ENCODE results near the gene HECW1. TPM values are rescaled to one million over a fixed set of nuclear protein-coding genes. Genes with fewer than 3 reads are reported as not detected.

The HECW1 gene
- total RNA-seq, 1 donor from 2014 or later: not detected

DNA sequence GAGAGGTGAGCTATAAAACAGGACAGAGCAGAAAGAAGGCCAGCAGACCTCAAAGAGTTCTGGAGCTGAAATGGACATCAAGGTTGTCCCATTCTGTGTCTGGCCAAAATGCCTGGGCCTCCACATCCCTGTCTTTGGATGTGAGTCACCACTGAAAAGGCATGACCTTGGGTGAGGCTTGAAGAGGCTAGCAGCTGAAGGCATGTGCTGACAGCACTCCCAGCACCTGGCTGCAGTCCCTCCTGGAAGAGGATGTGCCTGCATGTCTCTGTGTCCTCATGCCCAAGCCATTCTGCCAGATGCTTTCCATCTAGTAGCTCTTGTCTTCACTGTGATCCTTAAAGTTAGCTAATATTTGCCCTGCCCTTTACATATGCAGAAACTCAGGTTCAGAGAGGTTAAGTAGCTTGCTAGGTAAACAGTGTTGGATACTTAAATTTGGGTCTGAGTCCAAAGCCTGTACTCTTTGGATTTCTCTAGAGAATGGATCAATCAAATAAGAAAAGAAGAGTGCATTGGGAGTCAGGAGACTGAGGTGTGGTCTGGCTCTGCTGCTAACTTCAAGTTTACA, 35.8 kb downstream of the HECW1 start:
- no peak for DNase-seq

DNA sequence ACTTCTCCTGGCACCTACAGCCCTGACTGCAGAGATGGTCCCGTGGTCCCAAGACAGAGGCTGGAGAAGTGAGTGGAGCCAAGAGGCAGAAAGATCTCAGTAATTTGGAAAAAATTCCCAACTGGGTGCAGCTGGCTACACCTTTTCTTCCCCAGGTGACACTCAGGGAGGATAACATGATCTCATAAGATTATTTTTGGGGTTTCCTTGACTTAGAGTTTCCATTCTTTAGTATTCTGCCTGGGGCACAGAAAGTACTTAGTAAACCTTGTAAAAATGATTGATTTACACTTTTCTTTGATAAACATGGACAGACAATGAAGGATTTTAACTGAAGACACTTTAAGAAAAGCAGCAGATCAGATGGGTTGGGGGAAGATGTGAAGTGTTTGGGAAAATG, 38.6 kb downstream of the HECW1 start:
- no peak for DNase-seq

DNA sequence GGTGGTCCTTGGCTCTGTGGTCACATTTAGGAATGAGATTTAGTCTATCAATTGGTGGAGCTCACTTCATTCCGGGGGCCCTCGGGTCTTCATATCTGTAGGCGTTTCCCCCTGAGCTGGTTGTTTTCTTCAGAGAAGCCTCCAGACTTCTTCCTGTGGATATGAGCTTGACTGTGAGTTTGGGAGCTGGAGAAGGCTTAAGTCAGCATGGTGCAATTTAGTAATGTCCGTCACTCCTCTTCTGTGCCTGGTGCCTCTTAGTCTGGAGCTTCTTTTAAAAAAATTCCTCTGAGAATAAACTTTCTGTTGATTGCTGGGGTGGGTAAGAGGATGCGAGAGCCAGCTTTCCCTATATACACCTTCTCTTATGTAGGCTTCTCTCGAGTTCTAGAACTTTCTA, 40.2 kb downstream of the HECW1 start:
- no peak for DNase-seq

DNA sequence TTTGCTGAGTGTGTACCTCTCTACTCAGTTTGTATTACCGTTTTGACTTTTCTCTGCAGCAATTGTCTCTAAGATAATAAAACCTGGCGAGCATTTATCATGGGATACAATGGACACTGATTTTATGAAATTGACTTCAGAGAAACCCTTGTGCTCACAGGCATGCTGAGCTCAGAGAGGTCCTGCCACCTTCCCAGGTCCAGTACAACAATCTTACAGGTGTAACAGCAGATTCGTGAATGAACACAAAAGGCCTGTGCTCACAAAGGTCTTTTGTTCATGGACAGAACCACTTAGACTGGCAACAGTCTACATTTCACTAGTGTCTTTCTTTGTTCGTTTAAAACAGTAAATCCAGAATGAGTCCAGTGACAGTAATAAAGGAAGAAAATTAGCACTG, 43.2 kb downstream of the HECW1 start:
- DNase-seq: no peak

DNA sequence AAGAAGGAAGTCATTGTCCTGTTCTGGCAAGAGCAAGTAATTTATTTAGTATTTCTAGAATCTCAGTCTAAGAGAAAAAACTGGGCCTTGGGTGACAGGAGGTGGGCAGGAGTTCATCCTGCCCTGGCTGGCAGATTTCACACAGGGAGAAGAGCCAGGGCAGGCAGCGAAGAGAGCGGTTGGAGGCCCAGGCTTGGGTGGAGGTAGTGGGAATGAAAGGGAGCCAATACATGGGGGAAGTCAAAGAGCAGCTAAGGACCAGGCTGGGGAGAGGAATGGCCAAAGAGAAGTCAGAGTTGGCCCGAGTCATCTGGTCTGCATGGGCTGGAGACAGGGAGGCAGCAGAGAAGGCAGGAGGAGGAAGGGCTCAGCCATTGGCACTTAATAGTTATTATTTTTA, 51.4 kb downstream of the HECW1 start:
- no peak for DNase-seq

DNA sequence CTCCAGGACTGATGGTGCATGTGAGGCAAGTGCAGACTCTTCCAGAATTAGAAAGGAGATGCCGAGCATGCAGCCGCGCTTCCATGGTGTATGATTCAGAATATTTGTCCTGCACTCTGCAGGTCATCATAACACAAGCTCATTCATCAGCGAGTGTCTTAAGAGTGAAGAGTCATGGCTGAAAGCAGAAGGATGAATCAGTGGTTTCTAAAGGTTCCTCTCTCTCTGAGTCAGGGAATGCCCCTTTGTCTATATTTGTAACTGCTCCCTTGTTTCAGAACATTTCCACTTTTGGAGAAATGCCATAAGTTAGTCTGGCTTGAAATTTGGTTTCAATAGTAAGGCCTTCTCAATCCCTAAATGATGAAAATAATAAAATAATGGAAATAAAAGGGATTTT, 52.3 kb downstream of the HECW1 start:
- peak; percentile 22 for DNase-seq

DNA sequence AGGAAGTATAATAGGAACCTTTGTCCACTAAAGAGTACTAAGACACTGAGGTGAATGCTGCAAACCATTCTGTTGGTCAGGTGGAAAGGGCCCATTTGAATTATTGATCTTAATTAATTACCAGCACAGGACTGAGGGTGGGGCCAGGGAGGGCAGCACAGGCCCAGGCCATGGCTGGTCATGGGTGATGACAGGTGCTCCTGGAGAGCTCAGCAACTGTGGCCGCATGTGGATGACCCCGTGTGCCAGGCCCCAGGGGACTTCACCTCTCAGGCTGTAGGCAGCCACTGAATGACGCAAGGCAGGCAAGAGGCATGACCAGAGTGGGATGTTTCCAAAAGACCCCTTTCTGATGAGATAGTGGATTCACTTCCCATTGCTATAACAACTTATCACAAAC, 54.2 kb downstream of the HECW1 start:
- DNase-seq: no peak

DNA sequence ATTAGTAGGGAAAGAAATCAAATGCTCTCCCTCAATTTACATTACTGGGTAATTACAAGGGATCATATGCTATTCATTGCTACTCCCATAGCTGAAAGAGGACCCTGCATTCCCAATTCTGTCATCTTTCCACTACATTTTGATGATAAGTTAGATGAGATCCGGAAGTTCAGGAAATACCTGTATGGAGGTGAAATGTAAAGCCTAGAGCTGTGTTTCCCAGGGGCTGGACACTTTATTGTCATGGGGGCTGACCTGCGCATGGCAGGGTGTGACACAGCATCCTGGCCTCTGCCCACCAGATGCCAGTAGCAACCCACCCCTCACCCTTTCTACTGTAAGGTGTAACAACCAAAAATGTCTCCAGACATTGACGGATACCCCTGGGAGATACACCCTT, 56.6 kb downstream of the HECW1 start:
- no peak for DNase-seq

DNA sequence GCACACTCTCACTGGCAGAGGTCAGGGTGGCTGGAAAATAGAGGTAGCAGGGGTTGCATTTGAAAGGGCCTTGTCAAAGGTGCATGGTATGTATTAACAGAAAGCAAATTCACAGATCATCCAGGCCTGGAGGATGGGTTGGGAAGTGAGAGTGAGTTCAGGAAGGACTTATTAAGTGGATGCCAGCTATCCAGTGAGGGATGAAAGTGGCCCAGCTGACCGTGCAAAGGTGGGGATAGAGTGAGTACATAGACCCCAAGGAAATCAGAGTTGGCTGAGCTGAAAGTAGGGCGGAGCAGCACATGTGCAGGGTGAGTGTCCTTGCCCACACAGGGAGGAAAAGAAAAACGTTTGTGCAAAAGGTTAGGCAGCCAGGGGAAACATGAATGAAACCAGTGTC, 58.1 kb downstream of the HECW1 start:
- no peak for DNase-seq

DNA sequence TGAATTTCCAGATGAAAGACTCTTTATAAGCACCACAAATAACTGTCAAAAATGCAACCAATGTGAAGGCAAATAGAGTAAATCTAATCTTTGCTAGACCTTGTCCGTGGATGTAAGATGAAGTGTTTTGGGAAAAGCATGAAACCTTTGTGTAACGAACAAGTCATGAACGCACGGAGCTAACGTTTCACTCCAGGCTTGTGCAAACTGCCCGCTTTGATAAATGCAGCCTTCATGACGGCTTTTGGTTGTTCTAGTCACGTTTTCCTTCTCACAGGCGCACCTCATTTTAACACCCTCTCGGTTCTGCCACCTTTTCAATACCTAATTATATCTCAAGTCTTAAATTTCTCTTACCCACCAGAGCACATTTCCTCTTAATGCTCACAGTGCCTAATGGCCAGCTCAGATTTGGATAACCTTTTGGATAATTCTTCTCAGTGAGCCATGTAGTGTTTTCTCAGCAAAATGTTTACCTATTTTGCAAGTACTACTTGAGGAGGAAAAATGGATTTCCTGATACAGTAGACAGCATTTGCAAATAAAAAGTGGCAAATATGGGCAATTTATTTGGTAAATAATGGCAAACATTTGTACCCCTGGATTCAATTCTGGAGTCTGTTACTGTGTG, 63.2 kb downstream of the HECW1 start:
- DNase-seq: no peak

DNA sequence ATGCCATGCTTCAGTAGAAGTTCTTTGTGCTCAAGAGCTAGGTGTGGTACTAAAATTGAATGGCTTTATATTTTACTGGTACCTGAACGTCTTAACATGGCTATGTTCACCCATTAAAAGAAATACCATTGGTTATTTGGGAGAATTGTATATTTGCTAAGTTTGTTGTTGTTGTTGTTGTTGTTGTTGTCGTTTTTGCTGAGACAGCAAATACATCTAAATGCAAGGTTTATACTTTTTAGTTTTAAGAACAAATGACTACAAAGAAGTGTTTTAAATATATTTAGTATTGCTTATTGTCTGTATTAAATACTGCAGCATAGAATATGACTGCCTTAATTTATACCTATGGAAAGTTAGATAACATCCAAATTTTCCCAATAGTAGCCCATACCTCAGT, 66.9 kb downstream of the HECW1 start:
- DNase-seq: no peak

DNA sequence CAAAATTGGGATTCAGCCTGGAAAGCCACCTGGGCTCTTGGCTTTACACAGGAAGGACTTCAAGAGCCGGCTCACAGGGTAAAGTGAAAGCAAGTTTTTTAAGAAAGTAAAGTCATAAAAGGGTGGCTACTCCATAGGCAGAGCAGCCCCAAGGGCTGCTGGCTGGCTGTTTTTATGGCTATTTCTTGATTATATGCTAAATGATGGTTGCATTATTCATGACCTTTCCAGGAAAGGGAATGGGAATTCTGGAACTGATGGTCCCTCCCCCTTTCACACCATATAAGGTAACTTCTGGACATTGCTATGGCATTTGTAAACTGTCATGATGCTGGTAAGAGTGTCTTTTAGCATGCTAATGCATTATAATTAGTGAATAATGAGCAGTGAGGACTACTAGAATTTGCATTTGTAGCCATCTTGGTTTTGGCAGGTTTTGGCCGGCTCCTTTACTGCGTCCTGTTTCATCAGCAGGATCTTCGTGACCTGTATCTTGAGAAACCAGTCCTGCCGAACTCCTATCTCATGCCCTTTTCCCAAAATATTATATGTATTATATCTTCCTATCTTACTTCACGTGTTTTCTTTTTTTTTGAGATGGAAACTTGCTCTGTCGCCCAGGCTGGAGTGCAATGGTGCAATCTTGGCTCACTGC, 80.5 kb downstream of the HECW1 start:
- no peak for DNase-seq

DNA sequence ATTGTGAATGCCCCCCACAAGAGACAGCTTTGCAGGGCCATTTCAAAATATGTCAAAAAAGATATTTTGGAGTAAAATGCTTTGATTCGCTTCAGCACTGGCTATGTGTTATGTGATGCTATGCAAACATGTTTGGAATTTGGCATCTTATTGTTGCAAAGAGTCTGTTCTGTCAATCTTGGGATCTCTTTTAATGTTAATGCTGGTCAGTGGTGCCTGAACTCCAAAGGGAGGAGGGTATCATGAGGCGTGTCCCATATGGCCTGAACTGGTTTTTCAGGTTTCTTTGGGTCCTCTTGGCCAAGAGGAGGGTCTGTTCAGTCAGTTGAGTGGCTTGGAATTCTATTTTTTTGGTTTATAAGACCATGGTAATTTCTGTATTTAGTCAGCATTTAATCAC, 81.4 kb downstream of the HECW1 start:
- no peak for DNase-seq

DNA sequence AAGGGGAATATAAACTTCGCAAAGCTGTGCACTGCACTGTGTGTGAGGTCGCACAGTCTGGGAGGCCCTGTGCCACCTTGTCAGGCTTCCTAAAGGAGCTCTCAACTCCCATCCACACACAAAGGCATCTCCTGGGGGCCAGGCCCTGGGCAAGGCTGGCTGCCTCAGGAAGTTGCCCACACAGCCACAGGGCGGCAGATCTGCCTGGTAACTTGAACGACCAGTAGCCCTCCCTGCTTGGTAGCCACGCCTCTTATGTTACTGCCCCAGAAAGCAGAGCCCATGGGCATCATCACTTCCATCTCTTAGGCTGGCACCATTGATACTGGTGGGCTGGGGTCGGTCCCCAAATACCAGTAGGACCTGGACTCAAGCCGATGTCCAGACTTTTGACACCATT, 82.8 kb downstream of the HECW1 start:
- no peak for DNase-seq

DNA sequence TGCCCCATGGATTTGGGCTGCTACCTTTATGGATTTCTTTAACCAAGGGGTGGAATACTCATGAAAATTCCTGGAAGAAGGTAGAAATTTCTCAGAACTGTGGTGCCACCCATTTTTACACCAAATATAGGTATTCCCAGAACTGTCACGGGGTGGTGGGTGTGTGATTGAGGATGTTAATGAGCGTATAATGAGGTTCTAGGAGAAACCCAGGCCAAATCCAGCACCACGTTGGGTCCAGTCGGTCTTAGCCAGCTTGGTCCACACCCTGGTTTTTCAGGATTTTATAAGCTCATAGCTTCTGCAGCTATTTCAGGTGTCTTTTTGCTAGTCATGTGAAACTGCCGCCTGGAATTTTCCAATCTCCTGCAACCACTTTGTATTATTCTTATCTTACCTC, 83.3 kb downstream of the HECW1 start:
- no peak for DNase-seq

DNA sequence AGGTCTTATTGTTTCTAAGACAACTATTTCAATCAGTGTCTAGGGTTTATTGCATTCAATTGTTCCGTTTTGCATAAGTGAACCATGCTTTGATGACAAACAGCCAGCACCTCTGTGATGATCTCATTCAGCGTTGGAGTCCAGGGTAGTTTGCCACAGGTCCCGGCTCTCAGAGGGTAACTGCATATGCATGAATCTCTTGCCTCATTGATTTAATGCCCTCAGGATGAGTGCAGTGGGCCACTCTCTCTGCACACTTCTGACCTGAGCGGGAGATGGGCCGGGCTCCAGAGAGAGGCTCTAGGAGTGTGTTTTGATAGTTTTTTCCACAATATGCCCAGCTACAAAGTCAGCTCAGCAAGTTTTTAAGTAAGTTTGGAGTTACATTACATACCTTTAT, 83.9 kb downstream of the HECW1 start:
- no peak for DNase-seq

DNA sequence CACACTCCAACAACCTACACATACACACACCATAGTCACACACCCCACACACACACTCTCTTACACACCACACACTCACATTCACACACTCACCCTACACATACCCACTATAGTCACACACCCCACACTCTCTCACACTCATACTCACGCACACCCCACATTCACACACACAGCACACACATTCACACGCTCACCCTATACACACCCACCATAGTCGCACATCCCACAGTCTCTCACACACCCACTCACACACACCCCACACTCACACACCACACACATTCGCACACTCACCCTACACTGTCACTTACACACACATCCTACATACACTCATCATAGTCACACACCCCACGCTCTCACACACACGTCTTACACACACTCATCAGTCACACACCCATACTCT, 85.6 kb downstream of the HECW1 start:
- DNase-seq: no peak

DNA sequence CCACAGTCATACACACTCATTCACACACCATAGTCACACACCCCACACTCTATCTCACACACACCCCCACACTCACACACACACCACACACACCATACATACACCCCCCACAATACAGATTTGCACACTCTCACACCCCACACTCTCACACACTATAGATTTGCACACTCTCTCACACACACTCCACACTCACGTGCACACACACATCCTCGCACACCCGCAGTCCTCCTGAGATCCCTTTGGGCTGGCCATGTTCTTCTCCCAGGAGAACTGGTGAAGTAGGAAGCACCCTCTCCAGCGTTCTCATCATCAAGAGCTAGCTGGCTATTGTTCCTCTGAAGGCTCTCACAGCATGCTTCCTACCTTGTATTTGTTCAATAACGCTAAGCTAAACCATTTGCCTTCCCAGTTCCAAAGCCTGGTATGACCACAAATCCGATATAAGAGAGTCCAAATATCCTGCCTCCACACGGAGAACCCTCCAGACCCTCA, 86.2 kb downstream of the HECW1 start:
- DNase-seq: peak; percentile 13

DNA sequence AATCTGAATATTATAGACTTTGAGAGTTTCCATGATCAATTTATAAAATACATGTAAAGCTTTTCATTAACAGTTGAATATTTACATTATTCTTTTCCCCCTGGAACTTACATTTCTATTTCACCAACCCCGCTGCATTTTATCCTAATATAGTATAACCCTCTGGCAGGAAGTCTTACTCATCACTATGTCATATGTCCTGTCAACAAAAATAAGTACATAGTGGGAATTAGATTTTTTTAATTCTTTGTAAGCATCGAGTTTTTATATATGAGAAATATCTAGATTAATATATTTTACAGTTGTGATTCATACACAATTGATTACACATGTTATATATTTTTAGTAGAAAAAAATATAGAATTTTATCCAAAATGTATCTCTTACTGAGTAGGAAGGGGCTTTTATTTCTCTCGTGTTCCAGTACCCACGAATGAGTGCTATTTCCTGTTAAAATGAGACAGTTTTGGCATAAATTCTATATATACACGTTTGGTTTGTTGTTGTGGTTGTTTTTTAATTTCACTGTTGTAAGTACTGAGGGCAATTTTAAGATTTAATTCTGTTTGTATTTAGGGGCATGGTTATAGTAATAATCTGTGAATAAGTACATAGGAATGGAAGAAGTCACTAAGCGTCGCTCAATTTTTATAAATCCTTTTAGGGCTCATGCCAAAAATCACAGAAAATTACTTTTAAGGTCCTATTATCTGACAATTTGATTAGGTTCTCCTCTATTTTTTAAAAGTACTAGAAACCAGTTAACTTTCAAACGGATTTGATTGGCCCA, 87.1 kb downstream of the HECW1 start:
- peak; percentile 28 for DNase-seq

DNA sequence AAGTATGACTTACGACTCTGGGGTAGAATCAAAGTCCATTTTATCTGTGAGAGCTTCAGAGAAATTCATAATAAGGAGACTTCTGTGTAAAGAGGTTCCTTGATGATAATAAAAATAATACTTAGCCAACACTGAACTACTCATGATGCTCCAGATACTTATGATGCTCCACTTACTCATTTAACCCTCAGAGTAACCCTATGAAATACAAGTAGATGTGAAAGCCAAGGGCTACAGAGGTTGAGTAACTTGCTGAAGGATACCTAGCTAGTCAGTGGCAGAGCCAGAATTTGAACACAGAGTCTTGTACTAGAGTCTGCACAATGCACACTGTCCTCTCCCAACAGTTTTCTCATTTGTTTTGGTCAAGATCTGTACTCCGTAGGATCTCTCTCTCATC, 89.5 kb downstream of the HECW1 start:
- no peak for DNase-seq

DNA sequence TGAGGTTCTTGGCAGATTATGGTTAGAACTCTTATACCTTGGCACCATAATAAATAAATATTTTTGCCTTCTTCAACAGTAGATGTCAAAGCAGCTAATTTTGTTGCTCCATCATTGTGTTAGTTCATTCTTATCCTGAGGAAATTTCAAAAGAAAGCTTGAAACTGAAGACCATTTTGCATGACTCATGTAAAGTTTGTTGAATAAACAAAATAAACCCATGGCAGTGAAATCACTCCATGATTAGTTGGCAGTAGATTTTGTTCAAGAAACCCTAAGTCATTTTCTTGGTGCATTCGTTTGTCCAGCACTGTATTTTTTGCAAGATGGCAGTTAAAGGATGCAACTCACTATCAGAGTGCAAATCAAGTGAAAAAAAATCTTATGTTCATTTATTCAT, 91.6 kb downstream of the HECW1 start:
- DNase-seq: no peak

DNA sequence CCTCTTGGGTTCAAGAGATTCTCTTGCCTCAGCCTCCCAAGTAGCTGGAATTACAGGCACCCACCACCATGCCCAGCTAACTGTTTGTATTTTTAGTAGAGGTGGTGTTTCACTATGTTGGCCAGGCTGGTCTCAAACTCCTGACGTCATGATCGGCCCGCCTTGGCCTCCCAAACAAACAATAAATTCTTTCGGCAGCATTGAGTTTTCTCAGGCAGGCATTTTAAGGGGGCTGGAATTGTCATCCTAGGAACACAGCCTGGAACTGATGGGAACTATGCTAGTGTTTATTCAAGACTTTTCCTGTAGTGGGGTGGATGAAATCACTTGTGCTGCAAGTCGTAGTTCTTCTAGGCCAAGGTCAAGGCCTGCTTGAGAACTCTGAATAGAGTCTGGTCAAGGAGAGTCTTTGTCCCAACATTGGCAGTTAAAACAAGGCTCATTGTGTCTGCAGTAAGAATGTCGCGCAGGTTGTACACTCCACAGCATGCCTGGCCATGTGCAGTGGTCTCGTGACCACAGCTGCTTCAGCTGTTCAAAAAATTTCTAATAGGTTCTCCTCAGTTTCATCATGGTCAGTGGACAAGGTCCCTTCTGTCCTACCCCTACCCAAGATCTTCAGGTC, 92.8 kb downstream of the HECW1 start:
- no peak for DNase-seq

DNA sequence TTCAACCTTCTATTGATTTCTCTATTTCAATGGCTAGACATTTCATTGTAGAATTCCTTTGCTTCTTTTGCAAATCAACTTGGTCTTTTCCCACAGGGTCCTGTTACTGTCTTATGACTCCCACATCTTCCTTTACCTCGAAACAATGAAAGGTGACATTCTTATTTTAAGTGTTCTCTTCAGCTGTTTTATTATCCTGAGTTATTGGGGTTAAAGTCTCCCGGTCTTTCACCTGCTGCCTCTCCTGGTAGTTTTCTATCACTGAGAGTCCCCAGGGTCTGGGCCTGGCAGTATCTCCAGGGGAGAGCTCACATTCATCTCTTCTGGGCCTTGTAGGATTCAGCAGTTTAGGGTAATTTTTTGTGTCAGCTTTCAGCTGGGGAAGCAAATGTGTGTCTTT, 95.8 kb downstream of the HECW1 start:
- no peak for DNase-seq
